NCI-H2171 (cell line): Measurements from ENCODE around the gene BBOX1.
"Not testable (repeated sequence)": the region's sequence is repeated elsewhere in the genome, so short reads cannot be mapped to it uniquely, and the experiment has no call there.

Experiments used
- DNase-seq: peaks from one replicate; lab custom pipeline; 2025; lab: John Stamatoyannopoulos, UW

The BBOX1 gene, protein sequence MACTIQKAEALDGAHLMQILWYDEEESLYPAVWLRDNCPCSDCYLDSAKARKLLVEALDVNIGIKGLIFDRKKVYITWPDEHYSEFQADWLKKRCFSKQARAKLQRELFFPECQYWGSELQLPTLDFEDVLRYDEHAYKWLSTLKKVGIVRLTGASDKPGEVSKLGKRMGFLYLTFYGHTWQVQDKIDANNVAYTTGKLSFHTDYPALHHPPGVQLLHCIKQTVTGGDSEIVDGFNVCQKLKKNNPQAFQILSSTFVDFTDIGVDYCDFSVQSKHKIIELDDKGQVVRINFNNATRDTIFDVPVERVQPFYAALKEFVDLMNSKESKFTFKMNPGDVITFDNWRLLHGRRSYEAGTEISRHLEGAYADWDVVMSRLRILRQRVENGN

GRCh38 chr11:27040302-27041115 lies at the start of gene BBOX1:
Gene BBOX1 (plus strand): TSS chr11:27040815. CDS start chr11:27055431, 14,616 bp downstream.
- DNase-seq, result no peak

GRCh38 chr11:26992031-26992541 lies 48.5 kb upstream of the BBOX1 start:
- no peak for DNase-seq

DNA sequence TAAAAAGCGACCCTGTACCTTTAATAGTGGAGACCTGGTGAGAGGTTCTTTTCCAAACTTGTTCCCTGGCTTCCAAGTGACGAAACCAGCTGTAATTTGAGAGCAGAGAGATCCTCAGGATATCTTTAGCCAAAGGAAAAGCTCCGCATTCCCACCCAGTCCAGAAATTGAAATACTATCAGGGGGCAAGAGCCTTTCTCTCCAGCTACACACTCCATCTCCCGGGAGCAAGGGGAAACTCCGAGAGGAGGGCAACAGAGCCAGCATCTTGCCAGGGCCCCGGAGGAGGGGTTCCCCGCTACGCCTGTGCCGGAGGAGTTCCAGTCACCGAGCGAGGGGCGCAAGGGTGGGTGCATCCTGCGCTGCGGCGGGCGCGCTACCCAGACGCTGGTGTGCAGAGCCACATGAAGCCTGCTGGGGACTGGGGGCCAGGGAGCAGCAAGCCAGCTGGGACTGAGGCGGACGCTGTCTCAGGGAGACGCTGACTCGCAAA lies 46.6 kb upstream of the BBOX1 start, which contains the start of gene FIBIN:
FIBIN (plus strand) TSS at position 148 of the 493 bp plus-strand sequence. CDS start 415 bp downstream, outside the sequence.
- DNase-seq, result no peak

DNA sequence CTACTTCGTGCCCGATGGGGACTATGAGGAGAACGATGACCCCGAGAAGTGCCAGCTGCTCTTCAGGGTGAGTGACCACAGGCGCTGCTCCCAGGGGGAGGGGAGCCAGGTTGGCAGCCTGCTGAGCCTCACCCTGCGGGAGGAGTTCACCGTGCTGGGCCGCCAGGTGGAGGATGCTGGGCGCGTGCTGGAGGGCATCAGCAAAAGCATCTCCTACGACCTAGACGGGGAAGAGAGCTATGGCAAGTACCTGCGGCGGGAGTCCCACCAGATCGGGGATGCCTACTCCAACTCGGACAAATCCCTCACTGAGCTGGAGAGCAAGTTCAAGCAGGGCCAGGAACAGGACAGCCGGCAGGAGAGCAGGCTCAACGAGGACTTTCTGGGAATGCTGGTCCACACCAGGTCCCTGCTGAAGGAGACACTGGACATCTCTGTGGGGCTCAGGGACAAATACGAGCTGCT lies 46.0 kb upstream of the BBOX1 start:
- DNase-seq, result no peak

- DNase-seq, result no peak
These were observed 44.7 kb upstream of the BBOX1 start for GRCh38 chr11:26995701-26996460.

GRCh38 chr11:26997378-26997777 lies 43.2 kb upstream of the BBOX1 start:
- DNase-seq, result no peak

DNA sequence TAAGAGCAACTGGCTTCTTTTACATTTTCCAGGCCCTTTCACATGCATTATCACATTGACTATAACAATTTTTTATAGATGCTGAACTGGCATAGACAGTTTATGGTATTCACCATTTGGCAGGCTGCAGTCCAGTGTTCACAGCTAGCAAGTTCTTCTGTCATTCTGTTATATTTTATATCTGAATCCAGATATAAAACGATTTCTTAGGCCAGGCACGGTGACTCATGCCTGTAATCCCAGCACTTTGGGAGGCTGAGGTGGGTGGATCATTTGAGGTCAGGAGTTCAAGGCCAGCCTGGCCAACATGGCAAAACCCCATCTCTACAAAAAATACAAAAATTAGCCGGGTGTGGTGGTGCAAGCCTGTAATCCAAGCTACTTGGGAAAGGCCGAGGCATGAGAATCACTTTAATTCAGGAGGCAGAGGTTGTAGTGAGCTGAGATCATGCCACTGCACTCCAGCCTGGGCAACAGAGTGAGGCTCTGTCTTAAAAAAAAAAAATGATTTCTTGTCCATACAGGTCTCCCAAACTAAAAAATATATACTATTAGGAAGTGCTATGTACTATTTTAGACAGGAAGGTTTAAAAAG lies 39.4 kb upstream of the BBOX1 start:
- DNase-seq, result not testable (repeated sequence)

DNA sequence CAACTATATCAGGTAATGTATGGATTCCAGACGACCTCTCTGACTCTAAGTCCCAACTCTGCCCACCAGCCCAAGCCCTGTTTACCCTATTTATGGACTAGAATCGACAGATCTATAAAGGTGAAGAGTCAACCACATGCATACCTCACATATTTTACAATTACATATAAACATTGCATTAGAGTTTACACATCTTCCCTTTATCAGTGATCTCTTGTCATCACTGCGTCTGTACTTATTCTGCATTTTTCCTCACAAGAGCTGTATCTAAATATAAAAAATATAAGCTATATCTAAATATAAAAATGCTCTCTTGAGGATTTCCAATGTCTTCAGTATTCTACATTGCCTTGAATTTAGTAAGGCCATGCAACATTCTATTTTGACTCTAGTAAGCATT lies 38.2 kb upstream of the BBOX1 start:
- DNase-seq, result no peak

GRCh38 chr11:27002838-27003237 lies 37.8 kb upstream of the BBOX1 start:
- no peak for DNase-seq

GRCh38 chr11:27004103-27004502 lies 36.5 kb upstream of the BBOX1 start:
- no peak for DNase-seq

- DNase-seq, result no peak
These were observed 31.6 kb upstream of the BBOX1 start for GRCh38 chr11:27008811-27009535.

- no peak for DNase-seq
These were observed 28.9 kb upstream of the BBOX1 start for GRCh38 chr11:27011560-27012233.

- DNase-seq, result no peak
These were observed 28.2 kb upstream of the BBOX1 start for GRCh38 chr11:27012234-27012921.

- no peak for DNase-seq
These were observed 26.7 kb upstream of the BBOX1 start for GRCh38 chr11:27013781-27014361.

DNA sequence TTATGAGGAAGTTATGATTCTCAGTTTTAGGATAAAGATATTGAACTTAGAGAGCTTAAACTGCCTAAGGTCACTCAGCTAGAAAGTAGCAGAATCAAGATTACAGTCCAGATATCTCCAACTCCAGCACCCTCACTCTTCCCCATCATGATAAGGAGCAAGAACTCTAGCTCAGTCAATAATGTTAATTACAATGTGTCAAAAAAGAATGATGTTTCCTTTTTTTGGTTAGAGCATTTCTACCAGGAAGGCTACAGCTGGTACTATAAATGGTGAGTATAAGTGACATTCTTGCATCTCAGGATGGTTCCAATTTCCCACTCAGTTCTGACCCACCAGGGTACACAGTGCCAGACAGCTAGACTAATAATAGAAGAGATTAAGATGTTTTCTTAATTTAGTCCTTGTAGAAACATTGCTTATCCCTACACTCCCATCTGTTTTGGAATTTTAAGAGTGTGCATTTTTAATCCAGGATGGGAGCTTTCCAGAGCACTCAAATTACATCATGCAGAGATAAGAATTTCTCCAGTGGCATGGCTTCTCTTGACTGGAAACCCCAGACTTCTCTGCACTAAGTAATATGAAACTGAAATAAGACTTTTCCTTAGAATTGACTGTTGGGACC lies 21.6 kb upstream of the BBOX1 start:
- no peak for DNase-seq

DNA sequence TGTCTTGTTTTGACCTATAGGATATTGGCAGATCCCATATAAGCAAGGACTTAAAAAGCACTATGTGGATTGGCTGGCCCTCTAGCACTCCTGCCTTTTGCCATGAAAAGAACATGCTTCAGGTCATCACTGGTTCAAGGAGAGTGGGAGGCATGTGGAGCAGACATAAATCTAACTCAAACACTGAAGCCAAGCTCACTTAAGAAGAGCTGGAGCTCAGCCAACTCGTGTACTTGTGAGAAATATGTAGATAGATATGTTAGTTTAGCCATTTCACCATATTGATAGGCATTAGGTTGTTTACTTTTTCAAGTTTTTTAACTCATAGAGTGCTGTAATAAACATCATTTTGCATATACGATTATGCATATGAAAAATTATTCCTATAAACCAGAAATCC lies 19.9 kb upstream of the BBOX1 start:
- DNase-seq, result peak; percentile 3

GRCh38 chr11:27022659-27023251 lies 17.9 kb upstream of the BBOX1 start:
- DNase-seq, result no peak

DNA sequence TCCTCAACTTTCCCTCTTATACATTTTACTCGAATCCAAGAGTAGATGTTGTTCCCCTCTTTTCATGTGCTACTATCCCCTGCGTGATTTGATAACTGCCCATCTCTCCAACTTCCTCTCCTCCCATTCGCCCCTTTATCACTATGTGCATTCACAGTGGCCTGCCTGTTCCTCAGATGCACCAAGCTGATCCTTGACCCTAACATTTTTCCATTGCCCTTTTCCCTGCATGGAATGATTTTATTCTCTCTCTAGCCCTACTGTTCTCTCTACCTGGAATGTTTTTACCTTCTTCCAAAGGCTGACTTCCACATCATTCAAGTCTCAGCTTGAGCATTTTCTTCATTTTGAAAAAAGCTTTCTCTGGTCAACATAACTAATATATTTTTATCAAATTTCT lies 15.8 kb upstream of the BBOX1 start:
- no peak for DNase-seq
